Activated CD4-positive, alpha-beta T cell treated with anti-CD3 and anti-CD28 coated beads for 1 hour (primary cell): ENCODE data around the gene ZSWIM6.

Experiments
- DNase-seq: peaks from one replicate; pipeline ENCODE4 v3.0.0-alpha.2; 2020

Gene ZSWIM6

GRCh38 chr5:61331407-61332357, at the start of gene ZSWIM6:
ZSWIM6 (plus strand) TSS chr5:61332258; CDS start chr5:61332273, 15 bp downstream.
- DNase-seq = peak; percentile 99

- no peak for DNase-seq
Measured at GRCh38 chr5:61283471-61283870, 48.6 kb upstream of the ZSWIM6 start.

- no peak for DNase-seq
Measured at GRCh38 chr5:61285531-61285930, 46.5 kb upstream of the ZSWIM6 start.

- DNase-seq = no peak
Measured at GRCh38 chr5:61286446-61287132, 45.5 kb upstream of the ZSWIM6 start.

GRCh38 chr5:61287474-61287873, 44.6 kb upstream of the ZSWIM6 start:
- no peak for DNase-seq

GRCh38 chr5:61289241-61289640, 42.8 kb upstream of the ZSWIM6 start:
- DNase-seq = no peak

- DNase-seq = no peak
Measured at GRCh38 chr5:61289669-61290306, 42.3 kb upstream of the ZSWIM6 start.

- DNase-seq = no peak
Measured at GRCh38 chr5:61290791-61291210, 41.3 kb upstream of the ZSWIM6 start.

- DNase-seq = no peak
Measured at GRCh38 chr5:61292062-61292657, 39.9 kb upstream of the ZSWIM6 start.

GRCh38 chr5:61293071-61293470, 39.0 kb upstream of the ZSWIM6 start:
- no peak for DNase-seq

GRCh38 chr5:61293873-61294272, 38.2 kb upstream of the ZSWIM6 start:
- DNase-seq = no peak

- DNase-seq = no peak
Measured at GRCh38 chr5:61295365-61295764, 36.7 kb upstream of the ZSWIM6 start.

- DNase-seq = no peak
Measured at GRCh38 chr5:61298066-61298465, 34.0 kb upstream of the ZSWIM6 start.

GRCh38 chr5:61298580-61298979, 33.5 kb upstream of the ZSWIM6 start:
- no peak for DNase-seq

GRCh38 chr5:61299261-61299681, 32.8 kb upstream of the ZSWIM6 start:
- no peak for DNase-seq

GRCh38 chr5:61301341-61302199, 30.5 kb upstream of the ZSWIM6 start:
- DNase-seq = no peak

GRCh38 chr5:61302200-61302563, 29.9 kb upstream of the ZSWIM6 start:
- DNase-seq = no peak

GRCh38 chr5:61303346-61303745, 28.7 kb upstream of the ZSWIM6 start:
- DNase-seq = no peak

GRCh38 chr5:61304590-61305381, 27.3 kb upstream of the ZSWIM6 start:
- DNase-seq = no peak

GRCh38 chr5:61306531-61307131, 25.4 kb upstream of the ZSWIM6 start:
- no peak for DNase-seq

- DNase-seq = no peak
Measured at GRCh38 chr5:61307191-61307590, 24.9 kb upstream of the ZSWIM6 start.
